22Rv1 (cell line): ENCODE data around the gene PPIH.
"Not testable (repeated sequence)": the region's sequence is repeated elsewhere in the genome, so short reads cannot be mapped to it uniquely, and the experiment has no call there.

Experiments used
- H3K27ac ChIP-seq: fragments of 450-650 bp; 2 replicates; pipeline ENCODE4 v1.5.1; 2017
- ZFX ChIP-seq: fragments of 450-650 bp; IDR thresholded peaks from 2 replicates; pipeline ENCODE4 v1.6.1; 2017; ENCODE audit warnings: antibody characterized with exemption, borderline replicate concordance
- TF ChIP-seq, protein P1 (sequence below): fragments of 450-650 bp; IDR thresholded peaks from 2 replicates; pipeline ENCODE4 v1.5.1; 2017; ENCODE audit warnings: mild to moderate bottlenecking

PPIH gene

DNA sequence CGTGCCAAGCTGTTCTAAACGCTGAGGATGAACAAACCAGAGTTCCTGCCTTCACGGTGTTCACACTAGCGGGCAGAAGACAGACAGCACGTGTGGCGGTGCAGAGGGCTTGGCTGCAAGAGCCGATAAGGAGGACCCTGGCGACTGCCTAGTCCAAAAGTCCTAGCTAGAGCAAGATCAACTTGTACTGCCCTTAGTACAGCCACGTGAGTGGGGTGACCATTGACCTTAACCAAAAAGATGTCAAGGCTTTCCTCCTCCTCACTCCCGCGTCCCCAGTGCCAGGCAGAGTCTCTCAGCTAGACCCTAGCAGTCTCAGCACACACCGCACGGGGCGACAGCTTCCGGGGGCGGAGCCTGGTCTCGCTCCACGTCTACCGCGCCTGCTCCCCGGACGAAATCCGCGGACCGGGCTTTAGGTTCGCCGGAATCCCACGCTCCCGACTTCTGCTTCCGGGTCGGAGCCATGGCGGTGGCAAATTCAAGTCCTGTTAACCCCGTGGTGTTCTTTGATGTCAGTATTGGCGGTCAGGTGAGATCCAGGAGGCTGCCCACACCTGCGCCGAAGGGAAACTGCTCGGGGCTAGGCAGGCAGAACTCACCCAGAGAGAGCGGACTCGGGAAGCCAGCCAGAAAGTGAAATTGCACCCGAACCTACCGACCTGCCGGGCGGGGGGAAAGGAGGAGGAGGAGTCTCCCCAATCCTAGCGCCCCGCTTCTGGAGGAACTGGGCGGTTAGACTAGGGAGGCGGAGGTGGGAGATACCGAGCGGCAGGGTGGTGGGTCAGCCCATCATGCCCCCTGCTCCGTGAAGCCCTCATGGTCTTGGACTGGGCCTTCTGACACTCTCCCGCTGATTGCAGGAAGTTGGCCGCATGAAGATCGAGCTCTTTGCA is at the start of gene PPIH:
Gene PPIH, plus strand, starts transcription at position 443 of the 896 bp plus-strand sequence. Its CDS starts 24 bp downstream, at position 467.
- TF ChIP-seq, protein P1, sequence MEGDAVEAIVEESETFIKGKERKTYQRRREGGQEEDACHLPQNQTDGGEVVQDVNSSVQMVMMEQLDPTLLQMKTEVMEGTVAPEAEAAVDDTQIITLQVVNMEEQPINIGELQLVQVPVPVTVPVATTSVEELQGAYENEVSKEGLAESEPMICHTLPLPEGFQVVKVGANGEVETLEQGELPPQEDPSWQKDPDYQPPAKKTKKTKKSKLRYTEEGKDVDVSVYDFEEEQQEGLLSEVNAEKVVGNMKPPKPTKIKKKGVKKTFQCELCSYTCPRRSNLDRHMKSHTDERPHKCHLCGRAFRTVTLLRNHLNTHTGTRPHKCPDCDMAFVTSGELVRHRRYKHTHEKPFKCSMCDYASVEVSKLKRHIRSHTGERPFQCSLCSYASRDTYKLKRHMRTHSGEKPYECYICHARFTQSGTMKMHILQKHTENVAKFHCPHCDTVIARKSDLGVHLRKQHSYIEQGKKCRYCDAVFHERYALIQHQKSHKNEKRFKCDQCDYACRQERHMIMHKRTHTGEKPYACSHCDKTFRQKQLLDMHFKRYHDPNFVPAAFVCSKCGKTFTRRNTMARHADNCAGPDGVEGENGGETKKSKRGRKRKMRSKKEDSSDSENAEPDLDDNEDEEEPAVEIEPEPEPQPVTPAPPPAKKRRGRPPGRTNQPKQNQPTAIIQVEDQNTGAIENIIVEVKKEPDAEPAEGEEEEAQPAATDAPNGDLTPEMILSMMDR = 0 out of 2 replicates have a peak, but pooled peaks have one; percentile 18
- no peak for TF ChIP-seq ZFX
- H3K27ac ChIP-seq = peak within 1 kb of the TSS; percentile 87

DNA sequence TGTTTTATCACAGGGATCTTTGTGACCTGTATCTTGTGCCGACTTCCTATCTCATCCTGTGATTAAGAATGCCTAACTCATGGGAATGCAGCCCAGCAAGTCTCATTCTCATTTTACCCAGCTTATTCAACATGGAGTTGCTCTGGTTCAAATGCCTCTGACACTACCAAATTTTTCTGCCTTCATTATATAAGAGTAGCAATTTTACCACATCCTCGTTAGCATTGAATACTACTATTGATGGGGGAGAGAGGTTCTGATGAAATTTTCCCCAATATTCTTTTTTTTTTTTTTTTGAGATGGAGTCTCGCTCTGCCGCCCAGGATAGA is 44.5 kb upstream of the PPIH start:
- TF ChIP-seq, protein P1 = no peak
- no peak for TF ChIP-seq ZFX
- H3K27ac ChIP-seq = no peak overlapping the region

DNA sequence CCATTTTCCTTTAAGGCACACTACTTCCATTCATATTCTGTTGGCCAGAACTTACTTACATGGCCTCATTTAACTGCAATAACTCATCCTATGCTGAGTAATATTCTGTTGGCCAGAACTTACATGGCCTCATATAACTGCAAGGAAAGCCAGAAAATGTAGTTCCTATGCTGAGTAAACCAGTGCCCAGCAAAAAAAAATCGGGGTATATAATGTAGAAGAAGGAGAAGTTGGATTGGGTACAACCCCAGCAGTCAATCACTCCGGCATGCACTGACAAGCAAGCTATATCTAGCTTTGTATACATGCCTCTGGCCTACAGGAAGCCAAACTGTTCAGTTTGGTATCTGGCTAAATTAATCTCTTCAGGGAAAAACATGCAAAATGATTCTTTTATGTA is 39.4 kb upstream of the PPIH start:
- no peak for TF ChIP-seq ZFX
- TF ChIP-seq, protein P1 = no peak
- H3K27ac ChIP-seq = no peak overlapping the region

DNA sequence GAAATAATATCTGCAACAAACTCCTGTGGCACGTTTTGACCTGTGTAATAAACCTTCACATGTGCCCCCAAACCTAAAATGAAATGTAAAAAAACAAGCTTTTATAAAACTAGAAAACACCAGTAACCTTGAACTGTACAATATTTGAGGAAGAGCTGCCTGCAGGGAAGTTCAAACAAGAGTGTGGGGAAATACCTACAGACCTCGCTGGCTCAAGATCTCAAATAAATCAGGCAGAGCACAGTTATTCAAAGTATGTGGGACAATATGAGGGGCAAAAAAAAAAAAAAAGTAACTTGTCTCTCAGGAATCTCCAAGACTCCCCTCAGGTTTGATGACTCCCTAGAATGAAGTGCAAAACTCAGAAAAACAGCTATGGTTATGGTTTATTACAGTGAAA is 37.9 kb upstream of the PPIH start:
- TF ChIP-seq ZFX = no peak
- TF ChIP-seq, protein P1 = no peak
- H3K27ac ChIP-seq = no peak overlapping the region

DNA sequence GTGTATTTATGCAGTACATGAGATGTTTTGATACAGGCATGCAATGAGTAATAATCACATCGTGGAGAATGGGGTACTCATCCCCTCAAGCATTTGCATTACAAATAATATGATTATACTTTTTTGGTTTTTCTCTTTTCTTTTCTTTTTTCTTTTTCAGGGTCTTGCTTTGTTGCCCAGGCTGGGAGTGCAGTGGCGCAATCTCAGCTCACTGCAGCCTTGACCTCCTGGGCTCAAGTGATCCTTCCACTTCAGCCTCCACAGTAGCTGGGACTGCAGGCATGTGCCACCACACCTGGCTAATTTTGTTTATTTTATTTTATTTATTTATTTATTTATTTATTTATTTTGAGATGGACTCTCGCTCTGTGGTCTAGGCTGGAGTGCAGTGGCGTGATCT is 37.0 kb upstream of the PPIH start:
- H3K27ac ChIP-seq = not testable (repeated sequence)

DNA sequence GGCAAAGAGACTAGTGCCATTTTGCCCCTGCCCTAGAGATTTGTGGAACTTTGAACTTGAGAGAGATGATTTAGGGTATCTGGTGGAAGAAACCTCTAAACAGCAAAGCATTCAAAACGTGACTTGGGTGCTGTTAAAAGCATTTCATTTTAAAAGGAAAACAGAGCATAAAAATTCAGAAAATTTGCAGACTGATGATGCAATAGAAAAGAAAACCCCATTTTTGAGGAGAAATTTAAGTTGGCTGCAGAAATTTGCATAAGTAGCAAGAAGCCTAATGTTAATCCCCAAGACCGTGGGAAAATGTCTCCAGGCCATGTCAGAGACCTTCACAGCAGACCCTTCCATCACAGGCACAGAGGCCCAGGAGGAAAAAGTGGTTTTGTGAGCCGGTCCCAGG is 31.0 kb upstream of the PPIH start:
- not testable (repeated sequence) for H3K27ac ChIP-seq

DNA sequence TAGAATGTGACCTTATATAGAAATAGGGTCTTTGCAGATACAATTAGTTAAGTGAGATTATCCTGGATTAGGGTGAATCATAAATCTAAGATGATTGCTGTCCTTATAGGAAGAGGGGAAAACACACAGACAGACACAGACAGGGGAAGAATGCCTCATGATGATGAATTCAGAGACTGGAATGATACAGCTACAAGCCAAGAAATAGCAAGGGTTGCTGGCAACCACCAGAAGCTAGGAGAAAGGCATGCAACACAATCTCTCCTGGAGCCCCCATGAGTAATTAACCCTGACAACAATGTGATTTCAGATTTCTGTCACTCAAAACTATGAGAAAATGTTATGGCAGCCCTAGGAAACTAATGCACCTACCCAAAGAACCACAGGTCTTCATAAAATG is 19.1 kb upstream of the PPIH start:
- no peak overlapping the region for H3K27ac ChIP-seq
- no peak for TF ChIP-seq ZFX
- TF ChIP-seq, protein P1 = no peak

DNA sequence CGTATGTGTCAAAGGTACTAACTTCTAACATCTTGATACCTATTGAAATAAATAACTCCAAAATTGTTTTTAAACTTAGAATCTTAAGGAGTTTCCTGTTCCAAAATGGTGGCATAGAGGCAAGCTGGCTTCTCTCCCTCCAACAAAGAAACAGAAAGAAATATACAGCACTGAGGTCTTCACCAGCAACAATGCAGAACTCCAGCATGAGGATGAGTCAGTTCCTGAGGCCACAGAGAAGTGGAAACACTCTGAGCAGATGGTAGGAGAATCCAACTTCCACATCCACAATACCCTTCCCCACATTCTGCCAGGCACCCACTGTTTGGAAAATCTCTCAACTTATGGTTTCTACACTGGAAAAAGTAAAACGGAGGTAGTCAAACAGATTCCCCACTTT is 12.2 kb upstream of the PPIH start:
- no peak overlapping the region for H3K27ac ChIP-seq
- TF ChIP-seq, protein P1 = no peak
- TF ChIP-seq ZFX = no peak
